Kidney epithelial cell (primary cell): ENCODE results near the gene LDLRAD4. TPM values are rescaled to one million over a fixed set of nuclear protein-coding genes. Genes with fewer than 3 reads are reported as not detected.

Source experiments
- DNase-seq: peaks from one replicate; pipeline ENCODE4 v3.0.0-alpha.2; 2010; ENCODE audit warnings: low read depth
- H3K27me3 ChIP-seq: 2 replicates; pipeline ENCODE4 v1.6.0; 2011; ENCODE audit warnings: low read length; ENCODE audit not compliant: control insufficient read depth, insufficient read depth
- H3K36me3 ChIP-seq: 2 replicates; pipeline ENCODE4 v1.5.1; 2011; ENCODE audit warnings: low read length; ENCODE audit not compliant: control insufficient read depth, insufficient read depth
- H3K4me3 ChIP-seq: 2 replicates; pipeline ENCODE4 v1.5.1; 2011; ENCODE audit warnings: low read depth, mild to moderate bottlenecking, control low read depth, low read length
- total RNA-seq: library from RNA; depleted of rRNA; stranded (reverse); fragments of >200 nt; gene quantifications from 2 replicates; pipeline ENCODE4 v1.2.3, GENCODE V29; 2015
- TF ChIP-seq, protein P1 (sequence below): IDR thresholded peaks from 2 replicates; pipeline ENCODE4 v1.5.1; 2011; ENCODE audit warnings: mild to moderate bottlenecking, moderate library complexity, low read length, control low read depth, inconsistent platforms; ENCODE audit not compliant: insufficient read depth, poor library complexity, severe bottlenecking

LDLRAD4 gene
- total RNA-seq, 1 donor from 2014 or later: 5.8 TPM

DNA sequence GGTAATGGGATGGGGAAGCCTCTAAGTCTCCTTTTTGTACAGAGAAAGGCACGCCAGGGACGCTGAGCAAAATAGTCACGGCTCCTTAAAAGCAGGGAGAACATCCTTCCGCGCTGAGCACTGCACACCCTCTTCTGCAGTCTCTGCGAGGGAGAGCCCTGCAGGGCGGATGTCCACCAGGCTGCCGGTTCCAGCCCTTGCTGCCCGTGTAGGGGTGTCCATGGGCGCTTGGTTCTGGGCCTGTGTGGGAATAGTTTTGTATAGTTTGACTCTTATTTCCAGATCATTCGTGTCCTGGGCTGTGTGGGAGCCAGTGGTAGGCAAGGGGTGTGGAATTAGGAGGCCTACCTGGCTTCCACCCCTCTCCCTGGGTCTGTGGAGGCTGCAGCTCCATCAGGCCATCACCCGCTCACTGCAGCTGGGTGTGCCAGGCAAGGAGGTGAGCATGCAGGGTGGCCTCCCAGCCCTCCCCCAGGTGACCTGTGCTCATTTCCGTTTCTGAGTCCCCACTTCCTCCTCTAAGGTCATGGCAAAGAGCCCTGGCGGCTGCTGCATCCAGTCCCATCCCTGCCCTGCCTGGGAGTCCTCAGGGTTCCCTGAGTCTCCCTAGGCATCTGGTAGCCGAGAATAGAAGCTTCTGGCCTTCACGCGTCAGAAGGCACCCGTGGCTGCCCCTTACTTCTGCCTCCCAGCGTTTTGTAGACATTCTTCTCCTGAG is 202.6 kb downstream of the LDLRAD4 start:
- H3K4me3 ChIP-seq: no peak overlapping the region
- no peaks in the 10 kb centered on the region for H3K27me3 ChIP-seq
- TF ChIP-seq, protein P1, sequence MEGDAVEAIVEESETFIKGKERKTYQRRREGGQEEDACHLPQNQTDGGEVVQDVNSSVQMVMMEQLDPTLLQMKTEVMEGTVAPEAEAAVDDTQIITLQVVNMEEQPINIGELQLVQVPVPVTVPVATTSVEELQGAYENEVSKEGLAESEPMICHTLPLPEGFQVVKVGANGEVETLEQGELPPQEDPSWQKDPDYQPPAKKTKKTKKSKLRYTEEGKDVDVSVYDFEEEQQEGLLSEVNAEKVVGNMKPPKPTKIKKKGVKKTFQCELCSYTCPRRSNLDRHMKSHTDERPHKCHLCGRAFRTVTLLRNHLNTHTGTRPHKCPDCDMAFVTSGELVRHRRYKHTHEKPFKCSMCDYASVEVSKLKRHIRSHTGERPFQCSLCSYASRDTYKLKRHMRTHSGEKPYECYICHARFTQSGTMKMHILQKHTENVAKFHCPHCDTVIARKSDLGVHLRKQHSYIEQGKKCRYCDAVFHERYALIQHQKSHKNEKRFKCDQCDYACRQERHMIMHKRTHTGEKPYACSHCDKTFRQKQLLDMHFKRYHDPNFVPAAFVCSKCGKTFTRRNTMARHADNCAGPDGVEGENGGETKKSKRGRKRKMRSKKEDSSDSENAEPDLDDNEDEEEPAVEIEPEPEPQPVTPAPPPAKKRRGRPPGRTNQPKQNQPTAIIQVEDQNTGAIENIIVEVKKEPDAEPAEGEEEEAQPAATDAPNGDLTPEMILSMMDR: no peak
- DNase-seq: no peak
- H3K36me3 ChIP-seq: no peaks in the 10 kb centered on the region

DNA sequence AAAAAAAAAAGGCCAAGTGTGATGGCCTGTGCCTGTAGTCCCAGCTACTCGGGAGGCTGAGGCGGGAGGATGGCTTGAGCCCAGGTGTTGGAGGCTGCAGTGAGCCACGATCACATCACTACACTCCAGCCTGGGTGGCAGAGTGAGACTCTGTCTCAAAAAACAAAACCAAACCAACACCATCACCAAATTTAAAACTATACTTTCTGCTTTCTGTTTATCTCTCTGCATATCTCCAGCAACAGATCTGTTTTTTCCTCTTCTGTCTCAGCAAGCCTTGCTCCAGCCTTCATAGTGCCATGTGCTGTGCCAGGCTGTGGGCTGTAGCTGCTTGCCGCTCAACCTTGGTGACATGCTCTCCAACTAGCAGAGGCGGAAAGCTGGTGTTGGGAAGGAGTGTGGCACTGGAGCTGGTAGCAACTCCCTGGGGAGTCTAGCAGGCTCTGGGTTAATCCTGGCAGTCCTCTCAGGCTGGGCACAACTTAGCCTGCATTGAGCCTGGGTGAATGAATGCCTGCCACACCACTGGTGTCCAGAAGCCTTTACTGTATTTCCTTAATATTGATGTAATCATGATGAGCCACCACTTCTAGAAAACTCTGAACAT is 204.1 kb downstream of the LDLRAD4 start:
- H3K4me3 ChIP-seq: no peak overlapping the region
- H3K27me3 ChIP-seq: no peaks in the 10 kb centered on the region
- H3K36me3 ChIP-seq: no peaks in the 10 kb centered on the region
- DNase-seq: no peak
- TF ChIP-seq, protein P1: no peak

DNA sequence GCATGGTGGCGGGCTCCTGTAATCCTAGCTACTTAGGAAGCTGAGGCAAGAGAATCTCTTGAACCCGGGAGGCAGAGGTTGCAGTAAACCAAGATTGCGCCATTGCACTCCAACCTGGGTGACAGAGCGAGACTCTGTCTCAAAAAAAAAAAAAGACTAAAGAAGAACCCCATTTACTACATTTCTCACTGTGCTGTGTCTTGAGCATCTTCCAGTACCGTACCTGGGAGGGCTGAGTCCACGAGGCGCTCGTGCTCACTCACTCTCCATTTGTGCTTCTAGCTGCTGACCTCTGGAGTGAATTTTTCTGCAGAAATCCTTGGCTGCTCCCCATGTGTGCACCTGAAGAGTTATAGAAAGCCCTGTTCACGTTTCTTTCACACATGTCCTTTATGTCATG is 204.8 kb downstream of the LDLRAD4 start:
- TF ChIP-seq, protein P1: no peak
- H3K36me3 ChIP-seq: no peaks in the 10 kb centered on the region
- no peak for DNase-seq
- no peaks in the 10 kb centered on the region for H3K27me3 ChIP-seq
- H3K4me3 ChIP-seq: no peak overlapping the region

DNA sequence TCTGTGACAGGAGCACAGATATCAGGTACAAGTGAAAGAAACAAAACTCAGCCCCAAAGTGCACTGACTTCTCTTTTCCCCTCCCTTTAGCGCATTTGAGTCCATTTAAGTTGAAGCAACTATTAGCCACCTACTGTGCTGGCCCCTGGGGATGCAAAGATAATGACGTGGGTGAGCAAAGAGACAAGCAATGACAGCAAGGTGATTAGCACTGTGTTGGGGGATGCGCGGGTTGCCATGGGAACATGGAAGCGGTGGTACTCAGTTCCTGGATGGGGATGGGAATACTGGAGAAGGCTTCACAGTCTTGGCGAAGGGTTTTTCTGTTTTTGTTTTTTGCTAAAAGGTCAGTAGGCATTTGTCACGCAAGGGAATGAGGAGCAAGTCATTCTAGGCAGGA is 205.8 kb downstream of the LDLRAD4 start:
- TF ChIP-seq, protein P1: no peak
- no peak overlapping the region for H3K4me3 ChIP-seq

DNA sequence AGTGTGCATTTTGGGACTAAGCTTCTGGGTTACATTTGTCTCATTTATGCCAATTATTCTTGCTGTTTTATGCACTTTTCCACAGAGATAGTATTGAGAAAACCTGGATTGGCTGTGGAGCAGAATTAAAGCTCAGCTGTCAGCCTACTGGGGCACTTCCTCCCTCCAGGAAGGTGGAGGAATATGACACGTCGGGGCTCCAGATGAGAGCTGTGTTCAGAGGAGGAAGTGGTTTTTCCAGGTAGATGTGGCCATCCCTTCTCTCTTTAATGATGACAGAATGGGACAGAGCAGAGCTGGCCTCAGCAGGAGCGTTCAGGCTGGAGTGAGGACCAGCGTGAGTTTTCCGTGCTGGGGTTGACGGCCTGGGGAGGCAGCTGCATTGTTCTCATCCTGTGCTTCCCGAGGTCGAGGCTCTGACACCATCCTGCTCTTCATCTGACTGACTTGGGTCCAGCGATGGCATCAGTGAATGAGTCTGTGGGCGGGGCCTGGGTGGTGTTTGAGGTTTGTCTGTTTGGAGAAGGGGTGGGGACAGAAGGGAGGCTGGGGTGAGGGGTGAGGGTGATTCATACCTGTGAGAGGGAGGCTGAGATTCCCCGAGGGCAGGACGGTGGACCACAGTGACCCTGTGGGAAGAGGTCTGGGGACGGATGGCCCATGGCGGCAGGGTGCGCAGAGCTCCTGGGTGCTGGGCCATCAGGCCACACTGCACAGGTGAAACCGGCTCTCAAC is 207.0 kb downstream of the LDLRAD4 start:
- Histone ChIP-seq H3K27me3 (no peaks in the 10 kb centered on the region), H3K36me3 (no peaks in the 10 kb centered on the region), H3K4me3 (no peak overlapping the region)
- no peak for DNase-seq
- TF ChIP-seq, protein P1: no peak

More for the DNA sequence above, 205.8 kb downstream of the LDLRAD4 start:
- DNase-seq: no peak
- H3K36me3 ChIP-seq: no peaks in the 10 kb centered on the region
- H3K27me3 ChIP-seq: no peaks in the 10 kb centered on the region
